GF-D8 (cell line): ENCODE data around the gene REST.
"Not testable (repeated sequence)": the region's sequence is repeated elsewhere in the genome, so short reads cannot be mapped to it uniquely, and the experiment has no call there.

Experiments used
- DNase-seq: peaks from one replicate; lab custom pipeline; 2025; lab: John Stamatoyannopoulos, UW

The REST gene

DNA sequence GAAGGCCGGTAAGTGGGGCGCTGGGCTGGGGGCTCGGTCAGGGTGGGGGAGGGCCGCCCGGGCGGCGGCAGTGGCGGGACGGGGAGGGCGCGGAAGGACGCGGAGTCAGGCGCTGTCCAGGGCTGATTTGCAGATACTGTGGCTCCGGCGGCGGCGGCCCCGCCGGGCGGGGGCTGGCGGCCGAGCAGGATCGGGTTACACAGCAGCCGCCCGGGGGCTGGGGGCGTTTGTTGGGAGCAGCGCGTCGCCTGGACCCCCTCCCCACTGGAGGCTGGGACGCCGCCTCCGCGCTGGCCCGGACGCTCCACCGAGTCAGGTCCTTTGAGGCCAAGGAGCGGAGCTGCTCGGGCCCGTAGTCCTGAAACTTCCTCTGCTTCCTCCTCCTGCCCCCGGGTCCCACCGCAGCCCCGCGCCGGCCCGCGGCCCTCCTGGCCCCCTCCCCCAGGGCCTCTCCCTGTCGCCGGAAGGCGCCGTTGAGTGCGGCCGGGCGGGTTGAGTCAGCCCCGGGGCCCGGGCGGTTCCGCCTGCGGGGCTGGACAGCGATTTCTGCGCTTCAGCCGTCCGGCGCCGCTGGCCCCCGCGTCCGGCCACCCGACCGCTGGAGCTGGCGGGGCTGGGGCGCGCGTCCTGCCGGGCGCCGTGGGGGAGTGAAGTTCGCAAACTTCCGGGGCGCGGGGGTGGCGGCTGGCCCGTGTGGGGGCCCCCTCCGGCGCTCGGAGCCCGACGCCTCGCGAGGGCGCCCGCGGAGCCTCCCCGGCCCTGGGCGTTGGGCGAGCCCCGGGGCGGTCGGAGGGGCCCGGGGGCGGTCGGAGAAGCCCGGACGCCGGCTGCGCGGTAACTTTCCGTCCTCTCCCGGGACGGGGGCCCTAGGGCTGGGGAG is 746 bp downstream of the REST start:
- no peak for DNase-seq

DNA sequence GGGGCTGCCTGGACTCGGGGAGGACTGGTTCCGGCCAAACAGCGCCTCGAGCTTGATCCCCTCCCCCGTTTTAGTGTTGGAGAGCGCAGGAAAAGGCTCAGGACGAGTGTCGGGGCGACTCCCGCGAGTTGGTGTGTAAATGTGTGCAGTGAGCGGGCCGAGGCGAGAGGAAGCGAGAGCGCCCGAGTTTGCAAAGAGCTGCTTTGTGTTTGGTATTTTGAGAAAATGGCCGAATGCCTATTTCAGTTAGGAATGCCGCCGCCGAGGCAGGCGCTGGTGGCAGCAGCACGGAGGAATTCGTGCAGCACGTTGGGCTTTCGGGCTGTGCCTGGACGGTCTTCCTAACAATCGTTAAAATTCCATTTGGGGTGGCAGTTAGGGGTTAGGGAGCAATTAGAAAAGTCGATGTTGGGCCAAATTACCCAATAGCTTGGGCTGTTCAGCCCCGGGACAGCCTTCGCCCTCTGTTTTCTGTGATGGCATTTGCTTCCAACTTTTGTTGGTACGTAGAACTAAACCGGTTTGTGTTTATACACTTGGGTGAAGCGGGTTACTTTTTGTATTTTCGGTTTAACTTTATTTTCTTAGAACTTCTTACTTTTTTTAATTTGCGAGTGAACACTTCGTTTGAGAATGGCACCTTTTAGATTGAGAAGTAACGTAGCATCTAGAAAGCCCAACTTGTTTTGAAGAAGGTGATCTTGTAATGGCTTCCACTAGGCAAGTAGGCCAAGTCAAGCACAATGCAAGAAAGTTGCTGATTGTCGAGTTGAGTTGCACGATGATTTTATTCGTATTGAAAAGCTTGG is 1.6 kb downstream of the REST start:
- no peak for DNase-seq

GRCh38 chr4:56910172-56910967 is 2.7 kb downstream of the REST start:
- DNase-seq, result no peak

- DNase-seq, result no peak
Observed at GRCh38 chr4:56914336-56914735, 6.6 kb downstream of the REST start.

- not testable (repeated sequence) for DNase-seq
Observed at GRCh38 chr4:56914977-56915376, 7.3 kb downstream of the REST start.

GRCh38 chr4:56927196-56927595 is 19.5 kb downstream of the REST start:
- no peak for DNase-seq

DNA sequence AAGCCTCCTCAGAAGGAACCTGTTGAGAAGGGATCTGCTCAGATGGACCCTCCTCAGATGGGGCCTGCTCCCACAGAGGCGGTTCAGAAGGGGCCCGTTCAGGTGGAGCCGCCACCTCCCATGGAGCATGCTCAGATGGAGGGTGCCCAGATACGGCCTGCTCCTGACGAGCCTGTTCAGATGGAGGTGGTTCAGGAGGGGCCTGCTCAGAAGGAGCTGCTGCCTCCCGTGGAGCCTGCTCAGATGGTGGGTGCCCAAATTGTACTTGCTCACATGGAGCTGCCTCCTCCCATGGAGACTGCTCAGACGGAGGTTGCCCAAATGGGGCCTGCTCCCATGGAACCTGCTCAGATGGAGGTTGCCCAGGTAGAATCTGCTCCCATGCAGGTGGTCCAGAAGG is 22.9 kb downstream of the REST start:
- DNase-seq, result no peak

DNA sequence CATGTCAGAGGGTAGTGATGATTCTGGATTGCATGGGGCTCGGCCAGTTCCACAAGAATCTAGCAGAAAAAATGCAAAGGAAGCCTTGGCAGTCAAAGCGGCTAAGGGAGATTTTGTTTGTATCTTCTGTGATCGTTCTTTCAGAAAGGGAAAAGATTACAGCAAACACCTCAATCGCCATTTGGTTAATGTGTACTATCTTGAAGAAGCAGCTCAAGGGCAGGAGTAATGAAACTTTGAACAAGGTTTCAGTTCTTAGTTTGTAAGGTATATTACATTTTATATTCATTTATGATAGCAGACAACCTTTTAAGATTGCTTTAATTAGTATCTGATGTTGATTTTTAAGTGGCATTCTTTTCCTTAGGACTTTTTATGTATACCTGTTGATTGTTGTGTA is 24.2 kb downstream of the REST start:
- no peak for DNase-seq

DNA sequence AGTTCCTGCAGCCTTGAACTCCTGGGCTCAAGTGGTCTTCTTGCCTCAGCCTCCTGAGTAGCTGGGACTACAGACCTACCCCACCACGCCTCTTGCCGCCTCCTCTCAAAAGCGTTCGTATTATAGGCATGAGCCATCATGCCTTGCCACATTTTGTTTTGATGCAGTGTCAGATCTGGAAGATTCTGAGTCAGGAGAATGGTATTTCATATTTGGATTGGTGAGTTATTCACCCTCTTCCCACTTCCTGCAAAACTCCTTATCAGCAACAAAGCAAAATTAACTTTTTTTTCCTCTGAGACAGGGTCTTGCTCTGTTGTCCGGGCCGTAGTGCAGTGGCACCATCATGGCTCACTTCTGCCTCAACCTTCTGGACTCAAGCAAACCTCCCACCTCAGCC is 29.6 kb downstream of the REST start:
- no peak for DNase-seq

DNA sequence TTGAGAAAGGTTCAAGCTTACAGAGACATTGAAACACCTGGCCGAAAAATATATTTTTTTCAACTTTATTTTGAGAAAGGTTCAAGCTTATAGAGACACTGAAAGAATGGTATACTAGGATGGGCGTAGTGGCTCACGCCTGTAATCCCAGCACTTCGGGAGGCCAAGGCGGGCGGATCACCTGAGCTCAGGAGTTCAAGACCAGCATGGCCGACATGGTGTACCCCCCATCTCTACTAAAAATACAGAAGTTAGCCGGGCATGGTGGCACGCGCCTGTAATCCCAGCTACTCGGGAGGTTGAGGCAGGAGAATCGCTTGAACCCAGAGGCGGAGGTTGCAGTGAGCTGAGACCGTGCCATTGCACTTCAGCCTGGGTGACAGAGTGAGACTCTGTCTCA is 32.1 kb downstream of the REST start:
- DNase-seq, result not testable (repeated sequence)

GRCh38 chr4:56940403-56940802 is 32.7 kb downstream of the REST start:
- DNase-seq, result no peak

DNA sequence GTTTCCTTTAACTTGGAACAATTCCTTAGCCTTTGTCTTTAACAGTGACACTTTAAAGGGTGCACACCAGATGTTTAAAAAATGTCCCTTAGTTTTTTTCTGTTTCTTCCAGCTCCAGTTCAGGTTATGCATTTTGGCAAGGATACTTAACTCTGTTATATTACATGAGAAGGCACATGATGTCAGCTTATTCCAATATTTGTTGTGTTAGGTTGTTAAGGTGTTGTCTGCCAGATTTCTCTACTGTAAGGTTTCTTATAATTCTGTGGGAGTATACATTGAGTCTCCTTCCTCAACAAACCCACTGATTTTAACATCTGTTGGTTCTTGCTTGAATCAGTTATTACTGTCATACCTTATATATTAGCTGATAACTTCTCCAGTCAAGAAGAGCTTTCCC is 33.3 kb downstream of the REST start:
- no peak for DNase-seq

DNA sequence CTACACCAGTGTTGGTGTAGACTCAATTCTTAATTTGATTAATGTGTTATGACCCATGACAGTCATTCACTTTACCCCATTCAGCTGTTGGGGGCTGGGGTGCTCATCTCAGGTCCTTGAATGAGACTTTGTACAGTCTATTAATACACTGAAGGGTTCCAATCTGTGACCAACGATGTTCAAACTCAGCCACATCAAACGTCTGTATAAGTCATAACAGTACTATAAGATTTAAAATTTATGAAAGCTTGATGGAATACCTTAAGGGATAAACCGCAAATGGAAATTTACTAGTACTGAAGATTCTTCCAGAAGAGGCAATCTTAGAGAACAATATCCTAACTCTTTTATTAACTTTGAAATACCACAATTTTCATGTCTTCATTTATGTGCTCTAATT is 33.7 kb downstream of the REST start:
- no peak for DNase-seq

GRCh38 chr4:56953680-56954520 is 46.2 kb downstream of the REST start:
- no peak for DNase-seq

DNA sequence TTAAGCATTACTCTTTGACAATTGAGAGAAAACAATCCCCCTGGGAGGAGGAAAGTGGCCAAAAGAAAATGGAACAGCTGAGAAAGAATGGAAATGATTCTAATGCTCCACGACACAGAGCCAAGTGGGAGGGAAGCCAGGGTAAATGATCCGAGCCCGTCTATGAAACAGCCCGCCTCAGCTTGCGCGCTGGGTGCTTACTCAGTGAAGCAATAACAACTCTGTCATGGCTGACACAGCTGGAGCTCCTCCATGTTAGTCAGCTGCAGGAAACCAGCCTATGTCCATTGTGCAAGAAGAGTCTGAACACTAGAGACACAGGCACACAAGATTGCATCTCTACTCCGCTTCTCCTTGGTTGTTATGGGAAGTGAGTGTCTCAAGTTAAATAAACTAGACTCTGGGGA is 50.4 kb downstream of the REST start:
- DNase-seq, result peak; percentile 97

- no peak for DNase-seq
Observed at GRCh38 chr4:56959100-56959499, 51.4 kb downstream of the REST start.

DNA sequence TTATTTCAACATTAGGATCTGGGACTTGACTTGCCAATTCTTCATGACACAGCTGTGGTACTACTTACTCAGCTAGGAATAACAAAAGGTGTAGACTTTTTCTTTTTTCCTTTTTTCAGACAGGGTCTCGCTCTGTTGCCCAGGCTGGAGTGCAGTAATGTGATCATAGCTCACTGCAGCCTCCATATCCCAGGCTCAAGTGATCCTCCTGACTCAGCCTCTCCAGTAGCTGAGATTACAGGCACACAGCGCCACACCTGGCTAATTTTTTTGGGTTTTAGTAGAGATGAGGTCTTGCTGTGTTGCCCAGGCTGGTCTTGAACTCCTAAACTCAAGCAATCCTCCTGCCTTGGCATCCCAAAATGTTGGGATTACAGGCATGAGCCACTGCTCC is 53.4 kb downstream of the REST start:
- DNase-seq, result no peak

DNA sequence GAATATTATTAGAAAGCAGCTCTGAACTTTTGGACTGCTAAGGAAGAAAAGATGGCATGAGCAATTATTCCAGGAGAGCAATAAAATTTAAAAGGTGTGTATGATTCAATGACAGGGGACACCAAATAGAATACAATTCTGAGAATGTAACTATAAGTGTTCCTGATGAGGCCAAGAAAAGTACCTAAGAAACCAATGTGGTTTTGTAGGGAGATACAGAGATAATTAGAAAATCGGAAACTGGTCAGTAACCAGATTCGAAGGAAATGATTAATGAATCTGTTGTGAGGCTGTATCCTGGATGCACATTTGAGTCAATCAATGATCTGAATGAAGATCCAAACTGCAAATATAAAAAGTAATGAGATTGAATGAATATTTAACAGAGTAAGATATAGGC is 63.7 kb downstream of the REST start:
- no peak for DNase-seq

DNA sequence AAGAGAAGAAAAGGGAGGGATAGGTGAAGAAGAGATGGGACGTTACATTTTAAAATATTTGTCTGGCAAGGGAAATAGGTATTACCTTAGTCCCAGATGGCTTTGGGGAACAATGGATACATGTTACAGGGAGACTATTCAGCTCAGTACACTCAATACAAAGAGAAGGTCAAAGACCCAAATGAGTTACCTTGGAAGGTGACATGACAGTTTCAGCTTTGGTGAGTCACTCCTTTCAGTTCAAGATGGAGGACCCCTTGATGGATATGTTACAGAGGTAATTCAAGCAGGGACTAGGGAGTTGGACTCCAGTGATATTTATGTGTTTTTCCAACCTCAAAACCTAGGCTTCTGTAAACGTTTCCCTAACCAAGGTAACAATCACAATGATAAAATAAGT is 64.7 kb downstream of the REST start:
- no peak for DNase-seq

- DNase-seq, result no peak
Observed at GRCh38 chr4:56972809-56973208, 65.1 kb downstream of the REST start.

- DNase-seq, result no peak
Observed at GRCh38 chr4:56973336-56973735, 65.6 kb downstream of the REST start.
